Stimulated activated CD4-positive, alpha-beta T cell treated with anti-CD3 and anti-CD28 coated beads, Interleukin-15, amount 100 ng/mL, for 1 hour (primary cell): Measurements from ENCODE around the gene KLHL1.

Experiments used
- DNase-seq, 2 donors: peaks; one replicate each; pipeline ENCODE4 v3.0.0-alpha.2; 2020; ENCODE audit warnings: low read depth in 1 of 2, low spot score in 1 of 2

The KLHL1 gene

DNA sequence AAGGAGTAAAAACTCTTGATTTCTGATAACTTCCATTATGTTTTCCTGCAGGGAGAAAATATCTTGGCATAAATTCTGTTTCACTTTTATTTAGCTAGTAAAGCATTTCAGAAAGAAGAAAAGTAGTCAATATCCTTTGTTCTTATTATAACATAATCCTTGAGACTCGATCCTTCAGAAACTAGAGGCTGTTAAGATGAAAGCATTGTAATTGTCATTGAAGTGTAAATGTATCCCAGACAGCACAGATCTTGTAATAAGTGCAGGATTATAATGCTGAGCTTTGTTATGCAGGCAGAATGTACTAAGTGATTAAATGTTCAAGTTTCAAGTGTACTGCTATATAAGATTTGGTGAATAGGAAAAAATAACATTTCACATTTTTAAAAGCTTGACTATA is 225.8 kb downstream of the KLHL1 start:
- no peak for DNase-seq

GRCh38 chr13:69879936-69880335 is 228.3 kb downstream of the KLHL1 start:
- DNase-seq = no peak

- DNase-seq = no peak
Measured at GRCh38 chr13:69872321-69873047, 235.8 kb downstream of the KLHL1 start.

GRCh38 chr13:69866555-69866954 is 241.7 kb downstream of the KLHL1 start:
- no peak for DNase-seq

- no peak for DNase-seq
Measured at GRCh38 chr13:69857183-69857821, 250.9 kb downstream of the KLHL1 start.

- DNase-seq = no peak
Measured at GRCh38 chr13:69856331-69856730, 251.9 kb downstream of the KLHL1 start.

GRCh38 chr13:69828527-69828926 is 279.7 kb downstream of the KLHL1 start:
- no peak for DNase-seq

GRCh38 chr13:69820180-69820579 is 288.1 kb downstream of the KLHL1 start:
- DNase-seq = no peak

- no peak for DNase-seq
Measured at GRCh38 chr13:69817333-69817869, 290.9 kb downstream of the KLHL1 start.

GRCh38 chr13:69809152-69809551 is 299.1 kb downstream of the KLHL1 start:
- DNase-seq = no peak

DNA sequence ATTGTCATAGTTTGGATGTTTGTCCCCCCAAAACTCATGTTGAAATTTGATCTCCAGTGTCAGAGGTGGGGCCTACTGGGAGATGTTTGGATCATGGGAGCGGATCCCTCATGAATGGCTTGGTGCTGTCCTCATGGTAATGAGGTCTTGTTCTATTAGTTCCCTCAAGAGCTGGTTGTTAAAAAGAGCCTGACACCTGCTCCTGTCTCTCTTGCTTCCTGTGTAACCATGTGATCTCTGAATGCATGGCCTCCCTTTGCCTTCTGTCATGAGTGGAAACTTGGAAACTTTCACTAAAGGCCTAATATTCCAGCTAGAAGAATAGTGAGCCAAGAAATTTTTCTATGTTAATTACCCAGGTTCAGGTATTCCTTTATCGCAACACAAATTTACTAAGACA is 312.0 kb downstream of the KLHL1 start:
- DNase-seq = no peak

DNA sequence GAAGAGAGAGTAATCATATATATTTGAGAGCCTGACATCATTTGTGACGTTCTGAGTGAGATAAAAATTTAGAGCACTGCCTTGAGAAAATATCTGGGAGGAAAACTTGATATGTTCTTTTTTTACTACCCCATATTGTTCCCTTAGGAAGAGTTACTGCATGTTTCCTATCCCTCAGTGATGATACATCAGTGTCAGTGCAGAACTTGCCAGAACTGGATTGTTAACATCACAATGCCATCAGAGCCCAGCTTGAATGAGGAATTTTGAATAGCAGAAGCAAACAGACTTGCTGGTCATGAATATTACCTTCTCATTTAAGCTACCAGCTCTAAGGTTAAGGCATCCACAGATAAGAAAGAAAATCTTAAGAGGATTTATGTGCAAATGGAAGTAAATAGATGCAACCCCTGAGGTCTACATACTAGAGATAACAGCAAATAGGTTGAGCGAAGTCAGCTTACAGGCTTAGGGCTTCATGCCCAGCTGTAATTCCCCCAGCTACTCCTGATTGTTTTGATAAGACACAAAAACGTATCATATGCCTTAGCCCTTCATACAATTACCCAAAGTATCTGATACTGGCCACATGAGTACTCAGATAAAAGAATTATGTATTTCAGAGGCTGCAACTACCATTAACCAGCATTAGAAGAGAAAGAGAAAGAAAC is 314.3 kb downstream of the KLHL1 start:
- no peak for DNase-seq

DNA sequence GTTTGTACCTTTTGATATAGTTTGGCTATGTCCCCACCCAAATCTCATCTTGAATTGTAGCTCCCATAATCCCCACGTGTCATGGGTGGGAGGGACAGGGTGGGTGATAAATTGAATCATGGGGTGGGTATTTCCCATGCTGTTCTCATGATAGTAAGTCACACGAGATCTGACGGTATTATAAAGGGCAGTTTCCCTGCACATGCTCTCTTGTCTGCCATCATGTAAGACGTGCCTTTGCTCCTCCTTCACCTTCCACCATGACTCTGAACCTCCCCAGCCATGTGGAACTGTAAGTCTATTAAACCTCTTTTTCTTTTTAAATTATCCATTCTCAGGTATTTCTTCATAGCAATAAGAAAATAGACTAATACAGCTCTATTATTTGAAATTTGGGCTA is 331.3 kb downstream of the KLHL1 start:
- no peak for DNase-seq

GRCh38 chr13:69769608-69770007 is 338.6 kb downstream of the KLHL1 start:
- DNase-seq = no peak

DNA sequence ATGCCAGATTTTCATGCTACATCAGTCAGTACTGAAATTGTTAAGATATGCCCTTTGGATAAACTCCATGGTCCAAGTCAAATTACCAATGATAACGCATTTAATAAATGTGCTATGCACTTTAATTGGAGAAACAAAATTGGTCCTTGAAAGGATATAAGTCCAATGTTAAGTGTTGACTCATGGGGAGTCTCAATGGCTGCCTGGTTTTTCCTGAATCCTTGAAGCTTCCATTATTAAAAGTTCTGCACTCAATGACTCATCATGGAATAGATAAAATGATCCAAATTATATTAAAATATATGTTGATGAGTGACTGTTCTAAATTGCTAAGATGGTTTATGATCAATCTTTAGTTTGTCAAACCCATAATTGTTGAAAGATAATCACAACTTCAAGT is 346.7 kb downstream of the KLHL1 start:
- no peak for DNase-seq

- no peak for DNase-seq
Measured at GRCh38 chr13:69755101-69755500, 353.2 kb downstream of the KLHL1 start.

DNA sequence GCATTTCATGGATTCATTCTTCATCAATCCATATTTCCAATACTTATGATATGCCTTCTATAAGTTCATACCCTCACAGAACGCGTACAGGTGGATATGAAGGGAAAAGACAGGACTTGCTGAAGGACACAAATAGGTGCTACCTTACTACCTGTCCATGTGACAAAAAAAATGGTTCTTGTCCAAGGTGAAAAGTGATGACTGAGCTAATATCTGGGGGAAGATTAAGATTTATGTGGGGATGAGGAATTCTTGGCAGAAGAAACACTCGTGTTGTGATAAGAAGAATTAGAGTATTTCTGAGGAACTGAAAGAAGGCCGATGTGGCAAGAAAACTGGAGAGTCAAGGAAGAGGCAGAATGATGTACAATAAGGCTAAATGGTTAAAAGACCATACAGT is 357.0 kb downstream of the KLHL1 start:
- DNase-seq = no peak

DNA sequence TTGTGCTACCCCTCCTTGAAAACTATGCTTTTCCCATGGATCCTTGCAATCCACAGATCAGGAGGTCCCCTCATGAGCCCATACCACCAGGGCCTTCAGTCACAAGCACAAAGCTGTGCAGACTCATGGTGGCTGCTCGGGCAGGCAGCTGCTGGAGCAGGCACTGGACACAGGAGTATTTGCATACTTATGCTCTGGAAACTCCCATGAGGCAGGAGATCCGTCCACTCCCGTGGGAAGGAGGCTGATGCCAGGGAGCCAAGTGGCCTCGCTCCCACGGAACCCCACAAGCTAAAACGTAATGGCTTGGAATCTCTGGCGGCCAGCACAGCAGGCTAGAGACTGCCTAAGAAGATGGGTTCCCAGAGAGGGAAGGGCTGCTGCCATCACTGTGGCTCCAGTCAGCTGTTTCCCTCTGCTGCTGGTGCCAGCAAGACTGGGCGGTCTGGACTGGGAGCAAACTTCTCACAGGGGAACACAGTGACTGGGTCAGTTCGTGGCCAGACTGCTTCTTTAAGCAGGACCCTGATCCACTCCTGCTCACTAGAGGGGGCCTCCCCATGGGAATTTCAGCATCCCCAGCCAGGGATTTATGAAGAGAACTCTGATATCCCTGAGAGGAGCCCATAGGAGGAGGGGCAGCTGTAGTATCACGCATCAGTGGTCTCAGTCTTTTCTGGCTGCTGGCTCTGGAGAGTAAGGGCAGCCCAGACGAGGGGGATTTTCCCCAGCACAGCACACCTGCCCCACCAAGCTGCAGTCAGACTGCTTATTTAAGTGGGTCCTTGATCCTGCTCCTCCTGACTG is 370.9 kb downstream of the KLHL1 start:
- no peak for DNase-seq

- DNase-seq = no peak
Measured at GRCh38 chr13:69721631-69722030, 386.6 kb downstream of the KLHL1 start.

DNA sequence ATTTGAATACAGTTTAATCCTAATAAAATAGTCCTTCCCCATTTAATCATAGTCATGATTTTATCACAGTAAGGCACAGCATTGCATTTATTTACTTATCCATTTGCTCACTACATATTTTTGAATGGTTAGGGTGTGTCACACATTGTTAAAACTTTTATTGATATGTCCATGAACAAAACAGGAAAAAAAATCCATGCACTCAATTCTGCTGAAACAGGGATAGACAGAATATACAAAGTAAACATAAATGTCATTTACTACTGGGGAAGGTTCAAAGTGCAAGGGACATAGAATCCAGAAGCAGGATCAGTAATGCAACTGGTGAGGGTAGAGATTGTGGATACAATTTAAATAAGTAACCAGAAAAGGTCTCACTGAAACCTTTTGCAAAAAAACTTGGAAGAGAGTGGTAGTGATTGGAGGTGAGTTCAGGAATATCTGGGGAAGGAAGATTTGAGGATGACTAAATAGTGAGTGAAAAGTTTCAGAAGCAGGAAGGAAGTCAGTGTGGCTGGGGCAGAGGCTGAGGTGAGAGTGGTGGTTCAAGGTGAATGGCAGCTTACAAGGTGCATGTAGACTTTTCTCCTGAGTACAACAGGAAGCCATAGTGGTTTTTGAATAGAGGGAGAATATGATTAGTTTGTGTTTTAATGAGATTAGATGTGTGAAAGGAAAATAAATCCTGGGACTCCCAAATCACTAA is 387.8 kb downstream of the KLHL1 start:
- no peak for DNase-seq

GRCh38 chr13:69706807-69707206 is 401.4 kb downstream of the KLHL1 start:
- DNase-seq = no peak
